ENCODE measurements around the gene PEAK3.

Gene PEAK3

GRCh38 chr19:2249880-2250765 is 31.9 kb downstream of the PEAK3 start:
- no peak for DNase-seq

- DNase-seq: no peak
These were observed 32.7 kb downstream of the PEAK3 start, which contains the start of gene AMH for GRCh38 chr19:2249010-2249866. AMH (plus strand) TSS chr19:2249323; CDS start chr19:2249333, 10 bp downstream.

GRCh38 chr19:2248136-2249009 is 33.6 kb downstream of the PEAK3 start:
- no peak for DNase-seq

GRCh38 chr19:2247433-2248101 is 34.4 kb downstream of the PEAK3 start:
- no peak for DNase-seq

GRCh38 chr19:2246801-2247361 is 35.1 kb downstream of the PEAK3 start:
- DNase-seq: no peak

GRCh38 chr19:2246014-2246620 is 35.9 kb downstream of the PEAK3 start:
- DNase-seq: no peak

- DNase-seq: no peak
These were observed 36.7 kb downstream of the PEAK3 start for GRCh38 chr19:2245273-2245672.

GRCh38 chr19:2244486-2244885 is 37.5 kb downstream of the PEAK3 start:
- DNase-seq: no peak

- DNase-seq: no peak
These were observed 37.9 kb downstream of the PEAK3 start for GRCh38 chr19:2244125-2244411.

- DNase-seq: no peak
These were observed 38.5 kb downstream of the PEAK3 start for GRCh38 chr19:2243274-2244124.

GRCh38 chr19:2242816-2243215 is 39.2 kb downstream of the PEAK3 start:
- DNase-seq: no peak

GRCh38 chr19:2242092-2242537 is 39.9 kb downstream of the PEAK3 start:
- DNase-seq: no peak

- no peak for DNase-seq
These were observed 40.9 kb downstream of the PEAK3 start for GRCh38 chr19:2240881-2241760.

- DNase-seq: peak in 5 of 6 experiments; percentile 17 to 53 (median 41)
These were observed 41.9 kb downstream of the PEAK3 start for GRCh38 chr19:2239771-2240770.

GRCh38 chr19:2239173-2239572 is 42.8 kb downstream of the PEAK3 start:
- DNase-seq: peak in 1 of 6 experiments; percentile 25

- no peak for DNase-seq
These were observed 44.2 kb downstream of the PEAK3 start for GRCh38 chr19:2237869-2238153.

GRCh38 chr19:2237051-2237868 is 44.7 kb downstream of the PEAK3 start:
- no peak for DNase-seq

Measured in stimulated activated naive CD4-positive, alpha-beta T cell (primary cell).